ENCODE results near the gene PFN2. TPM values are rescaled to one million over a fixed set of nuclear protein-coding genes. Genes with fewer than 3 reads are reported as not detected.

Gene PFN2
- total RNA-seq: 97.8 and 167 TPM in 2 replicates

GRCh38 chr3:149970716-149971402, at the start of gene PFN2:
Gene PFN2, minus strand, starts transcription at chr3:149970895. Its CDS starts 39 bp downstream, at chr3:149970856.

Small RNAs within 50 kb of the gene (small RNA-seq; reads per million reads assigned to genes)
- not detected for gene RNU6-720P (ENCODE audit: low replicate concordance)

Other genes starting within 250 kb of the PFN2 start
- gene COMMD2, start 218.4 kb downstream of the PFN2 start, total RNA-seq: 22.1 and 35.9 TPM in 2 replicates
- gene ANKUB1, start 178.3 kb downstream of the PFN2 start, total RNA-seq: not detected in 2 replicates
- gene RNF13, start 157.7 kb downstream of the PFN2 start, total RNA-seq: 53.8 and 68.5 TPM in 2 replicates